HG02970 (cell line): Measurements from ENCODE around the gene HABP4.

ENCODE experiments used
- ATAC-seq: cut with Tn5 transposase; IDR thresholded peaks from one replicate; pipeline ENCODE4 v1.9.1; 2021; ENCODE audit warnings: mild to moderate bottlenecking, moderate library complexity, moderate number of reproducible peaks; ENCODE audit not compliant: unreplicated experiment, low FRiP score

The HABP4 gene

GRCh38 chr9:96430377-96430776 lies 19.6 kb upstream of the HABP4 start:
- ATAC-seq: no peak

DNA sequence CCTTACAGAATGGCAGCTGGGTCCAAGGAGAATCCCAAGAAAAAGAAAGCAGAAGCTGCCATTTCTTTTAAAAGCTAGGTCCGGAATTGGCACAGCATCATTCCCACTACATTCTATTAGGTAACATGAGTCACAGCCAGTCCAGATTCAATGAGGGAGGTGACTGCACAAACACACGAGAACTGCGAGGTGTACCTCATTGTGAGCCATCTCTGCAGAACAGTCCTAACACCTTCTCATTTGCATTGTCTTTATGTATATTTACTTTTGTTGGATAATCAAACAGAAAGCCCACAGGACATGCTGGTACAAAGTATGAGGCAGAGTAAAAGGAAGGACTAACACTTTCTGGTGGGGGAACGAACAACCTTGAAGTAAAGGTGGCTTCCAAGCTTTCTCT lies 14.6 kb upstream of the HABP4 start:
- ATAC-seq: no peak

- ATAC-seq: no peak
These were observed 13.9 kb upstream of the HABP4 start for GRCh38 chr9:96436063-96436455.

DNA sequence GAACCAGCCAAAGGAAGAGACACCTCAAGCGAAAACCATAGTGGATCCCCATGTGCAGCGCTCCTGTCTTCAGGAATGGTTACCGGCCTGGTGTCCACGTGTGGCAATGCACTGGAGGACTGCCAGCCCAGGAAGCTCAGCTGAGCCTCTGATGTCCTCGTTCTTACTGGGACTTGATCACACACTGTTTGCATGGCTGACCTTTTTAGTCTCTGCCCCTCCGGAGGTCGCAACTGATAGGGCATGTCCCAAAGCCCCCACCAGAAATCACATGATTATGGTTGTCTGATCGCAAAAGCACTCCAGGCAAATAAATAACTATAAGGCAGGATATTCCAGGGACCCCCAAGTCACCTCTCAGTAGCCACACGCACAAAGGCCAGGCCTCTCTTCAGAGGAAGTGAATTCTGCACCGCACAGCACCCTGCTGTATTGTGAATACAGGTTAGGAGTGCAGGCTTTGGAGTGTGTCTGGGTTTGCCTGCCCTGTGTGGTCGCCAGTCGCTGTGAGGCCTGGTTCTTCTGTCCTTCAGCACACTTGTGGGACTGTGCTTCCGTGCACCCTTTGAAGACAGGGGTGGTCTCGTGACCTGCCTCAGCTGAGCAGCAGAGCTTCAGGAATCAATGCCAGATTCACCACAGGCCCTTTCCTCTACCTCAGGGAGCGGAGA lies 13.4 kb upstream of the HABP4 start:
- ATAC-seq: no peak

GRCh38 chr9:96437454-96437853 lies 12.5 kb upstream of the HABP4 start:
- ATAC-seq: no peak

- ATAC-seq: no peak
These were observed 9.2 kb upstream of the HABP4 start for GRCh38 chr9:96440671-96441199.

GRCh38 chr9:96441798-96442445 lies 8.0 kb upstream of the HABP4 start:
- ATAC-seq: no peak

DNA sequence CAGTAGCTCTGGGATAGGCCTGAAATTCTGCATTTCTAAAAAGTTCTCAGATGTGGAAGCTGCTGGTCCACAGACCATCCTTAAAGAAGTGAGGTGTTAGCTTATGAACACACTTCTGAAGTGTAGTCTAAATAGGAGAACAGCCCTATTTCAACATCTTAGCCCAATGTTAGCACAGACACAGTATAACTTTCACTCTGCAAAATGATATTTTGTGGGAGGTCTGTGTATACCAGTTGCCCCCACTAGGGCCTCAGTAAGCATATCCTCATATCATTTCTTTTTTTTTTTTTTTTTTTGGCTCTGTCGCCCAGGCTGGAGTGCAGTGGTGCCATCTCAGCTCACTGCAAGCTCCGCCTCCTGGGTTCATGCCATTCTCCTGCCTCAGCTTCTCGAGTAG lies 7.5 kb upstream of the HABP4 start:
- no peak for ATAC-seq

- no peak for ATAC-seq
These were observed 2.6 kb upstream of the HABP4 start for GRCh38 chr9:96447406-96447805.

GRCh38 chr9:96448546-96449170 lies 1.3 kb upstream of the HABP4 start:
- no peak for ATAC-seq

DNA sequence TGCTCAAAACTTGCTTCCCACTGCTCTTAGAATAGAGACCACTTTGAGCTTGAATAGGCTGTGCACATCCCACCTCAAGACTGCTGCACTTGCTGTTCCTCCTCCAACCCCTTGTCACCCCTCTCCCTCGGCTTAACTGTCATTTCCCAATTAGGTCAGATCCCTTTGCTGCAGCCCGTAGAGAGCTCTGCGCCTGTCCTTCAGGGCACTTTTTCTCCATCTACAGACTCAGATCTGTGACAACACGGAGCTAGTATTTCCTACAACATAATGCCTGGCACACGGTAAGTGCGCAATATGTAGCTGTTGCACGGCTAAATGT lies 485 bp upstream of the HABP4 start:
- no peak for ATAC-seq

DNA sequence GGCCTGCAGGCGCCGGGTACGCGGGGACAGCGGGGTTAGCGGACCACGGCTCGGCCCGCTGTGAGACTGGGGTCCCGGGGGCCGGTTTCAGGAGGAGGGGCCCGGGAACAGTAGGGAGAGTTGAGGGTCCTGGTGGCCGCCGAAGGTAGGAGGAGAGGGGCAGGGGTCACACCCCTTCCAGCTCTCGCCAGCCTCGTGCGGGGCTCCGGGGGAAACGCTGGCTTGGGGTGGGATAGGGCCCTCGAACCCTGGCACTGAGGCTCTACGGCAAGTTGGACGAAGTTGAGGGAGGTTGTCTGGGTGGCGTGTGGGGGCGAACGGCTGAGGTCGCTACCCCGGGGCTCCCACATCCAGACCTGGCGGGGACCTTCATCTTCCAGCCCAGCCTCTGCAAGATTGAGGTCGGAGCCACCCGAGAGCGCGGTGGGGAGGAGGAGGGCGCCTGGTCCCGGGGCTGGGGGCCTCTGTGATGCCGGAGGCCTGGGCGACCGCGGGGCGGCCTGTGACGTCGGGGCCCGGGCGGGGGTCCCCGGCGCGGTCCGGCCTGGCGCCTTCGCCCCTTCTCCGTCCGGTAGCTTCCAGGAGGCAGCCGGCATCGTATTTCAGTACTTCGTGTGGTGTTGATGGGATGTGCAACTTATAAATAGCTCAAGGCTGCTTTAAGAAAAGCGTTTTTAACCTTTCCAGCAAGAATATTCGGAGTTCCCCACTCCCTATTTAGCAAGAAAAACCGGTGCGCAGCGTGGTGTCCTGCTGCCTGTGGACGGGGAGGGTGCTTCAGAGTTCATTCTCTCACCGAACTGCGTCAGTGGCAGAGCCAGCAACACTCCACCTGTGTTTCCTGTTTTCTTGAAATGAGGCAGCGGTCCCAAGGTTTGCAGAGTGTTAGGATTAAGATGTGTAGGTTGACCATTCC lies 902 bp downstream of the HABP4 start:
- no peak for ATAC-seq

GRCh38 chr9:96453625-96454024 lies 3.7 kb downstream of the HABP4 start:
- no peak for ATAC-seq

- ATAC-seq: no peak
These were observed 7.3 kb downstream of the HABP4 start for GRCh38 chr9:96457266-96457665.

DNA sequence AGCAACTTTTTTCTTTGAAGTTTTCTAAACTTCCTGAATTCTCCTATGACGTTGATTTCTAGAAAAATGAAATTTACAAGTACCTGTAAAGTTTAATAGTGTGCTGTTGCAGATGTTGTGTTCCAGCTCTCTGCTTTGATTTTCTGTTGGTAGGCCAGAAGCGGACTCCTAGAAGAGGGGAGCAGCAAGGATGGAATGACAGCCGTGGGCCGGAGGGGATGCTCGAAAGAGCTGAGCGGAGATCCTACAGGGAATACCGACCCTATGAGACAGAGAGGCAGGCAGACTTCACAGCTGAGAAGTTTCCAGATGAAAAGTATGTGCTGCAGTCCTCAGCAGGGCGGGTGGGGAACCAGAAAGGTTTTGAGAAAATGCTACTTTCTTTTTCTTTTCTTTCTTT lies 8.3 kb downstream of the HABP4 start:
- ATAC-seq: no peak

GRCh38 chr9:96459268-96460007 lies 9.5 kb downstream of the HABP4 start:
- ATAC-seq: no peak

DNA sequence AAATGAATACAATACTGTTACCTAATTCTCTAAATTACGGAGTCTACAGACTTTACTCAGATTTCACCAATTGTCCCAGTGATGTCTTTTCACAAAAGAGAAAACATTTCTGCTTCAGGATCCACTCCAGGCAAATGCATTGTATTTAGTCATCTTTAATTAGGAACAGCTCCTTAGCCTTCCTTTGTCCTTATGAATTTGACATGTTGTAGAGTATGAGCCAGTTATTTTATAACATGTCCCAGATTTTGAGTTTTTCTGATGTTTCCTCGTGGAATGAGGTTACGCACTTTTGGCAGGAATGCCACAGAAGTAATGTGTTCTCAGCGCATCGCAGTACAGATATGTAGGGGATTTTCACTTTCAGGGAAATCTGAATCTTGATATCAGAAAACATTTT lies 10.5 kb downstream of the HABP4 start:
- ATAC-seq: no peak

DNA sequence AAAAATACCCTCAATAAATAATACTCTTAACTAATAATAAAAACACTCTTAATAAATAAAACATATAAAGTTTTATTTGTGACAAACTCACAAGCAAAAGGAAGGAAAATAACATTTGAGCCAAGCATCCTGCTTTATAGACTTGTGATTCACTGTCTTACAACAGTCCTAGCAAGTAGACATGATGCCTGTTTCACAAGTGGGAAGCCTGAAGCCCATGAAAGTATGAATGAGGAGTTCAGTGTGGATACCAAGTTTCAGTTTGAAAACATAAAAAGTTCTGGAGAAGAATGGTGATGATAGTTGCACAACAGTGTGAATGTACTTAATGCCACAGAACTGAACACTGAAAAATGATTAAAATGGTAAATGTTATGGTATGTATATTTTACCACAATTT lies 10.9 kb downstream of the HABP4 start:
- ATAC-seq: no peak

DNA sequence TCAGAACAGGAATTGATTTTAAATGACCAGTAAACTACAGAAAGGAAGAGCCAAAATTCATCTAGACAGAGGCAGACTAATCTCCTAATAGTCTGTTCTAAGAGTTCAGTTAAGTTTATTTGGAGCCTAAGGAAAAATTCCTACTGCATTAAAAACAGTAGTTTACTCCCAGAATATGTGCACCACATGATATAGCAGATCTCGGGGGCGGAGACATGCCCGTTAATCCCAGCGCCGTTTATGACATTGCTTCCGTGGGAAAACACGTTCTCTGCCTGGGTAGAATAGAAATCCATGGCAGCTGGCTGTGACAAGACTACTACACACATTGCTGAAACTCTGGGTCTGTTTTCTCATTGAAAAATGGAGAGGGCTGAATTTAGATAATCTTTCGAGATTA lies 11.4 kb downstream of the HABP4 start:
- no peak for ATAC-seq

DNA sequence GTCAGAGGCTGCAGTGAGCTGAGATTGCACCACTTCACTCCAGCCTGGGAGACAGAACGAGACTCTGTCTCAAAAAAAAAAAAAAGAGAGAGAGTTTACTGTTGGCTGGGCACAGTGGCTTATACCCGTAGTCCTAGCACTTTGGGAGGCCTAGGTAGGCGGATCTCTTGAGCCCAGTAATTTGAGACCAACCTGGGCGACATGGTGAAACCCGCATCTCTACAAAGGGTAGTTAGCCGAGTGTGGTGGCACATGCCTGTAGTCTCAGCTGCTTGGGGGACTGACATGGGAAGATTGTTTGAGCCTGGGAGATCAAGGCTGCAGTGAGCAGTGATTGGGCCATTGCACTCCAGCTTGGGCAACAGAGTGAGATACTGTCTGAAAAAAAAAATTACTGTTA lies 12.6 kb downstream of the HABP4 start:
- ATAC-seq: no peak
